Kasumi-1 (cell line): ENCODE measurements around the gene LMX1A.
A peak's percentile ranks its signal among the peaks of the same experiment; 100 is the strongest.

Experiments used
- DNase-seq, 2 experiments: peaks; one replicate each; lab custom pipeline; 2025; lab: John Stamatoyannopoulos, UW

Gene LMX1A

DNA sequence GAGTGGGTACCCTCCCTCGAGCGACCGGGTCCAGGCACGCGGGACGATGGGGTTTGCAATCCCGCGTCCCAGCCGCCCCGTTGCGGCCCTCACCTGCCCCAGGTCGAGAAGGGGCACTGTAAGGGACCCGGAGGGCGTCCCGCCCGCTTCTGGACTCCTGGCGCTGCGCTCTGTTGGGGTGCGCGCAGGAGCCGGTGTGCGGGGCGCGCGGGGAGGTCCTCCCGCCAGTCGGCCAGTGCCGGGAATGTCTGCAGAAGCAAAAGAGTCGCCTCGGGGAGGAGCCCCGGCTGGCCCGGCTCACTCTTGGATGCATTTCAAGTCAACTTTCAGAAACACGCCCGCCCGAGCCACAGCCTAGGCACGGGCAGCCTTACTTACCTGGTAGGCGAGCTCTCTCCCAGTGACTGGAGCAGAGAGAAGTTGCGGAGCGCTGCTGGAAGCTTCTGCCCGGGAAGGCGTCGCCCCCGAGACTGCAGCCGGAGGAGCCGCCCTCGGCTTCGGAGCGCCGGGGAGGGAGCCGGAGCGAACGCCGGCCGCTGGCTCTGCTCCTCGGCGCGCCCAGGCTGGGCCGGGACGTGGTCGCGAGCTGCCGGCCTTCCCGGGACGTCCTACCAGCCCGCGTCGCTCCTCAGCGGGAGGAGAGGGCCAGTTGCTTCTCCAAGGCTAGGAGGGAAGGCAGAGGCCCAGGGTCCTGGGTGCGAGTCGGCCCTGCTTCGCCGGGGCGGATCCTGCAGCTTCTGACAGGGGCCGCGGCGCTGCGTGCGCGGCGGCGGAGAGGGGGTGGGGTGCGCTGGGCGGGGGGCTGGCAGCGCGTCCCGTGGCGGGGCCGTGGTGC is at the start of gene LMX1A:
Gene LMX1A, minus strand, starts transcription at position 739 of the 835 bp plus-strand sequence. CDS start 1,156 bp downstream, outside the sequence.
- DNase-seq: no peak

DNA sequence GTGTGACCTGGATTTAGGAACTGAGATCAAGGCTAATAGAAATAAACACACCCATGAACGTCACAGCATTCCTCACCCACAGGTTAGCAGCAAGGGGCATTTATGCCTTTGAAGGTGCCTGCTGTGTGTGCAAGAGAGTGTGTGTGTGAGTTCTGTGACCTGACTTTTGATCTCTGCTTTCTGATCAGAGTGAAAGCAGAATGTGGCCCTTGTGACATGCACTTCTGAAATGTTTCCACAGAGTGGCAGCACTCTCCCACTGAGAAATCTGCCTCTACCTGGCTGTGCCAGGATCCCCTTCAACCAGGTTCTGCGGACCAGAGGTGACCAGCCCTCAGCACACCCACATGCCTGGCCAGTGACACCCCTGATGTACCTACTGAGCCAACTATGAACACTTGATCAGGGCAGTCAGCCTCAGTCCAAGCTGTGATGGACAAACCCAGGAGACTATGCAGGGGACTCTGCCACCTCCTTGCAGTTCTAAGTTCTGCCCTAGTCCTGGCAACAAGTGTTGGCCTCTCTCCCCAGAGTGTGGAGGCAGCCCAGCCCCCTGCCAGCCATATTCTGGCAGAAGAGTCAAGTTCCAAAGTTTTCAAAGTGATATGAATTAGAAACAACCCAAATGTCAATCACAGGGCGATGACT is 47.4 kb upstream of the LMX1A start:
- peak; percentile 1 to 25 for DNase-seq

GRCh38 chr1:165402517-165403111 is 46.1 kb upstream of the LMX1A start:
- DNase-seq: no peak

DNA sequence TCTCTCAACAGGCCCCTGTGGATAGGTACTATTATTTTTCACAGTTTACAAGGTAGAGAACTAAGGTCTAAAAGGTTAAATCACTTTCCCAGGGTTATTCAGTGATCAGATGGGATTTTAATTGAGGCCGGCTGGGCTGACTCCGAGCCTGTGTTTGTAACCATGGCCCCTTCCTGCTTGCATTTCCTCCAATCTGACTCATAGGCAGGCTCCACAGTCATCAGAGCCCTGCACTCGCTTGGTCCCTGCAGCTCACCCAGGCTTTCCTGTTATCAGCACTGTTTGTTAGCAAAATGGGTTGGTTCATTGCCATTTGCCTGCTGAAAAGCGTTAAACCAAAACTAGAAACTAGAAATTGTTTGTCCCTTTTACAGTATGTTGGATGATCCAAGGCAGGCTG is 41.4 kb upstream of the LMX1A start:
- DNase-seq: no peak

GRCh38 chr1:165395901-165396300 is 39.4 kb upstream of the LMX1A start:
- no peak for DNase-seq

DNA sequence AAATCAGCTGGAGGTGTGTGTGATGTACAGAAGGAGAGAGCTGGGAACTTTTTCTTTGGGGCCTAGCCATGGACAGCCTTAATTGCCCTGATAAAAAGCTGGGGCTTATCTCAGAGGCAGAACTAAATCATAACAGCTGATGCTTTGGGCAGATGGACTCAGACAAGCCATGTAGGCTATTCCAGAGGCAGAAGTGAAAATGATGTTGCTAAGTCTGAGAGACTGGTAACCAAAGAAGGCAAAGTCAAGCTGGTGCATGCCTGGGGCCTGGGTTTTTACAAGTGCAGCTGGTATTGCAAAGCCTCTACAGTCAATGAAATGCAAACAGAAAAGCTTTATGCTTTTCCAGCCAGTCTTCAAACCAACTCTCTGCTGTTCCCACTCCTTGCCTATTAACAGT is 39.0 kb upstream of the LMX1A start:
- DNase-seq: no peak

DNA sequence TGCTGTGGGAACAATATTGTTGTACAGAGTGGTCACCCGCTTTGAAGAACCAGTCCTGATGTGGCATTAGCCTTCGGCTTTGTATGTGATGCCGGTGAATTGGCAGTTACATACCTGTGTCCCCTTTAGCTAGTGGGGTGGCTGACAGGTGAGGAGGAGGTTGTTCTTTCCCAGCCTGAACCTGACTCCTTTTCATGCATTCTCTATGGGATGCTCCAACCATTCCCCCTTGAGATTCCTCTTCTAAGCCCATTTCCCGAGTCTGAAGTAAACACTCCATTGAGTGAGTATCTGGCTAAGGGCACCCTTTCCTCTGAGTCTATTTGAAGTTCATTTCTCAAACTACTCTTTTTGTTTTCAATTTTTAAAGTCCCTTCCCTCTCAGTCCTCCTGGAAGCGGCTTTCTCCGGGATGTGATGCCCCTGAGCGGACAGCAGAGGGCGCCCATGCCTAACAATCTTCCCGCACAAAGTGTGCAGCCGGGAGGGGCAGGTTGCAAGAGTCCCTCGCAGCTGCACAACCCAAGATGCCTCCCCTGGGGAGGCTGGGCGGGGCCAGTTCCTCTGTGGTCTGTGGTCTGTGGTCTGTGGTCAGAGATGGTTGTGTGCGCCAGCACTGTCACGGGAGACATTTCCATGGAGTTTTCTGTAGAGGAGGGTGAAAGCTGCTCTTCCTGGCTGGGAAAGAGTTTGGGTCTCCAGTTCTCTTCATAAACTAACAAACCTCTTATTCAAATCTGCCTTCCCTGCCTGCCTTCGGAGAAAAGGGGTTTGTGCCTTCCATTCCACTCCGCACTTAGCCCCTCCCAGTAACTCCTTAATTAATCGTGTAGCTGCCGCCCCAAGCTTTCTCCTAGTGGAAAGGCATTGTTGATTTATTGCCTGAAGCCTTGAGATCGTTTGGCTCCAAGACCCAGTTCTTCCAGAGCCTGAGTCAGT is 36.4 kb upstream of the LMX1A start:
- peak; percentile 69 to 72 for DNase-seq

GRCh38 chr1:165389609-165390008 is 33.1 kb upstream of the LMX1A start:
- no peak for DNase-seq

- no peak for DNase-seq
Measured at GRCh38 chr1:165387961-165388360, 31.4 kb upstream of the LMX1A start.

- DNase-seq: no peak
Measured at GRCh38 chr1:165387505-165387904, 31.0 kb upstream of the LMX1A start.

DNA sequence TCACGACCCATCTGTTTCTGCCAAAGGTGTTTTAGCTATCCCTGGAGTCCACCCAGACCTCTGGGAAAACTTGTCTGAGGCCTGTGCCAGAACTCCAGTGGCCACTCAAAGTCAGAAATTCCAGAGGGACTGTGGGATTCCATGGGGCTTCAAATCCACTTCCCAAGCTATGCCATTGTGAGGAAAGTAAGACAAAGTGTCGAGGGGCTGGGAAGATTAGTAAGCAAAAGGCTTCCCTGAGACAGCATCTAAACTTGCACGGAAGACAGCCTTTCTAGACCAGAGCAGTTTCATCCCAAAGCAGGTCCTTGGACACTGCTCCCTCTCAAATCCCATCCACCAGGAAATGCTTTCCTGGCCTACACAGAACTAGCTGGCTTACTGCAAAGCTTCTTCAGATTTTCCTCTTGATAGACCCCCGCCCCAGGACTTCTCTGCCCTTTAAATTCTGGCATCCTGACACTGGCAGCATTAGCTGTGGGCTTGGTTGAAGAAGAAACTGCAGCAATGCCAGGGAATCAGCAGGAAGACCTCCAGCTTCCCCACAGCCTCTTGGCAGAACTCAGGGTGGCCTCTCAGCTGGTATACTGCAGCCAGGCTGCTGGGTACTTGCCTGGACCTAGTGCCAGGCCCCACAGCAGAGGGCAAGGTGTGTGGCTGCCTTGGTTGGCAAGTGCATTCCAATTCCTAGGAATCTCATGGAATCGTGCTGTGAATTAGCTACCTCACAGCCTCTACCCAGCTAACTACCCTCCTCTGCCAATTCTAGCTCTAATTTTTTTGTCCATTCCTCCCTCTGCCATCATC is 27.3 kb upstream of the LMX1A start:
- DNase-seq: no peak

- DNase-seq: no peak
Measured at GRCh38 chr1:165383067-165383466, 26.6 kb upstream of the LMX1A start.

DNA sequence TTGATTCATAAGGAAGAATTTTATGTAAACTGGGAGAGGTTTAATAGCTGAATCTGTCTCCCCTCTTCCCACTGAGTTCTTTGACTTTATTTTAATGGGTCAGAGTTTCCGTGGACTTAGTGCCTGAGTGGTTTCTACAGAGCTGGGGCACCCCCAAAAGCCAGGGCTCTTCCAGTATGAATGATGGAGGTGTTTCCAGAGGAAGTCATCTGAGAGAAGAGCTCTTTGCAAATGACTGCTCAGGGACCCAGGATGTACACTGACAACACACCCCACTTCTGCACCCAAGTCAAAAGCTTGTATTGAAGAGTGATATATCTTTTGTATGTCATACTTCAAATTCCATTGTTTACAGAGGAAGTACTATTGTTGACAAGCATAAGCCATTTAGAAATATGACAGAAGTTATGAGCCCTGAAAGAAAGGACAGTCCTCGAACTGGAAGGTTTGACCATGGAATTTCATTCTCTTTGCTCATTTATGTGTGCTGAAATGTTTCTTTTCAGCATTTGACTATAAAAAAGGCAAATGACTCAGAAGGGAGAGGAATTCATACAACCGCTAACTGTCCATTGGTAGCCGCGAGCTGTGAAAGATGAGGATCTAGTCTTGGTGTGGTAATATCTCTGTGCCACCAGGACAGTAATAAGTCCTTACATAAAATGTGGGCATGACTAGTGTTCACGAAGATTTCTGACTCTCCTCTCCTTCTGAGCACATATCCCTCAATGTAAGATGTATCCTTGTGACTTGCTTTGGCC is 25.4 kb upstream of the LMX1A start:
- no peak for DNase-seq

DNA sequence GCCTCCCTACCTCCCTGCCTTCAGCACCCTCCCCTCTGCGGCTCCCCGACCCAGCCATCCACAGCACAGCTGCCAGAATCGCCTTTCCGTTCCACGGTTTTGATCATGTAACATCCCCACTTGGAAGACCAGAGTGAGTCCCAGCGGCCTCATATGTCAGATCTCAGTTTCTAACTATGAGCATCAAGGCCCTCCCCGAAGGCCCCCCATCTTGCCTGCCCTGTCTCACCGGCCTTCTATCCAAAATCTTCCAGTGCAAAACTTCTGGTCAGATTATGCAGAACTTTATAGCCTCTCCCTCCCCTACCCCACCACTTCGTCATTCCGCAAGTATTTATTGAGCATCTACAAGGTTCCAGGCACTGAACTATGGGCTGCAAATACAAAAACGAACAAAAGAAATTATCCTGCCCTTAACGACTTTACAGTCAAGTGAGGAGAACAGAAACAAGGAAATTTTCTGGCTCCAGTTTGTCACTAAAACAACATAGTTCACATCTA is 20.3 kb upstream of the LMX1A start:
- no peak for DNase-seq

- DNase-seq: peak; percentile 25 to 31
Measured at GRCh38 chr1:165376041-165376810, 19.7 kb upstream of the LMX1A start.

- no peak for DNase-seq
Measured at GRCh38 chr1:165375623-165376022, 19.1 kb upstream of the LMX1A start.

GRCh38 chr1:165371588-165372225 is 15.2 kb upstream of the LMX1A start:
- DNase-seq: peak; percentile 14 to 33

DNA sequence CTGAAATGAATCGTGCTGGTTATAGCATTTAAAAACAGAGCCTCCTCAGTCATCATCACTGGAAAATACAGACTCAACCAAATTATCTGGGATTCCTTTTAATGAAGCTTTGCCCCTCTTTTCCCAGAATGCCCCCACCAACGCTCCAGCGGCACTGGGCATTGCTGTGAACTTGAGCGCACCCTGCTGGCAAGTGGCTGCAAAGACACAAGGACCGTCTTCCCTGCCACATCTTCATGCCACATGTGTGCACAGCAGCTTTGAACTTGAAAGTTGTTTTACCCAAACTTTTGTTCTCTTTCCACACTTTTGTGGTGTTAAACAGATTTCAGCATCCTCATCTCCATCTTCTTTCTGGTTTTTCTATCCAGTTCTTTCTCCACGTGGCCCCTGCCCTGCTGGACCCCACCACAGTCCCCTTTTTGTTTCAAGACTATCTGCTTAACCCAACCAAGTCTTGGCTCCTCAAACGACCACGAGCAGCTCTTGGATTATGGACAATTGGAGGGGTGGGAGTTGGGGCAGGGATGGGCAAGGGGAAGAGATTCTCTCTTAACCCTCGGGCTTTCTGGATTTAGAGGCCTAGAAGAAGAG is 12.8 kb upstream of the LMX1A start:
- DNase-seq: peak; percentile 30 to 58
